Endothelial cell of umbilical vein (primary cell): Measurements from ENCODE around the gene WDR27. TPM values are rescaled to one million over a fixed set of nuclear protein-coding genes. Genes with fewer than 3 reads are reported as not detected.

Source experiments
- BruUV-seq: library from RNA; stranded (reverse); fragments of 400-500 nt; replicated peaks from 2 replicates; lab custom pipeline; 2021; lab: Mats Ljungman, UMichigan
- CTCF ChIA-PET: fragments of 300-600, 350-600 bp; sonication (Branson Sonifier 250); formaldehyde crosslinking; loops from one replicate; lab custom pipeline; 2021; ENCODE audit warnings: antibody characterized with exemption, inconsistent platforms; lab: Charles Lee
- POLR2A ChIA-PET: fragments of 300-600, 350-600 bp; sonication (Branson Sonifier 250); formaldehyde crosslinking; loops from one replicate; lab custom pipeline; 2021; ENCODE audit warnings: antibody characterized with exemption, inconsistent platforms; lab: Charles Lee
- DNase-seq: peaks from one replicate; pipeline ENCODE4 v3.0.0-alpha.2; 2011; ENCODE audit warnings: low read depth, low spot score
- FAIRE-seq: peaks from 2 replicates; lab custom pipeline; 2011; peaks lifted over from hg19 to GRCh38; lab: Jason Lieb, UNC
- H2AFZ ChIP-seq: 2 replicates; pipeline ENCODE4 v1.6.0; 2012; ENCODE audit warnings: low read depth, low read length, control low read depth, inconsistent platforms
- H3K27ac ChIP-seq: 2 replicates; pipeline ENCODE4 v1.5.1; 2011; ENCODE audit warnings: low read depth, mild to moderate bottlenecking, control low read depth, low read length, moderate library complexity; ENCODE audit not compliant: insufficient read depth
- H3K27me3 ChIP-seq, 2 experiments: 2 replicates each; pipeline versions ENCODE4 v1.6.0 to v1.6.1; 2011; ENCODE audit warnings: low read length in 2 of 2, mixed read lengths in 1 of 2; ENCODE audit not compliant: control insufficient read depth in 2 of 2, insufficient read depth in 2 of 2
- H3K36me3 ChIP-seq, 2 experiments: 2 replicates in 1 of 2; 3 replicates in 1 of 2; pipeline ENCODE4 v1.5.1; 2011; ENCODE audit warnings: low read length in 2 of 2, mild to moderate bottlenecking in 1 of 2, moderate library complexity in 1 of 2; ENCODE audit not compliant: control insufficient read depth in 2 of 2, insufficient read depth in 2 of 2; ENCODE audit errors: extremely low read depth in 1 of 2
- H3K4me1 ChIP-seq: 3 replicates; pipeline ENCODE4 v1.5.1; 2011; ENCODE audit warnings: mild to moderate bottlenecking, low read length; ENCODE audit not compliant: control insufficient read depth, insufficient read depth; ENCODE audit errors: extremely low read depth
- H3K4me2 ChIP-seq: 2 replicates; pipeline ENCODE4 v1.6.1; 2011; ENCODE audit warnings: low read length, control low read depth, mixed read lengths; ENCODE audit not compliant: insufficient read depth
- H3K4me3 ChIP-seq, 3 experiments: fragments of 200-600 bp in 1 of 3; sonication (generic), shearing (Covaris generic) in 1 of 3; replicated peaks in 1 of 3; 2 replicates each; pipeline ENCODE4 v1.5.1; 2011 to 2016; ENCODE audit warnings: control low read depth in 3 of 3, low read length in 3 of 3, mild to moderate bottlenecking in 2 of 3, inconsistent platforms in 1 of 3, low read depth in 1 of 3, moderate library complexity in 1 of 3; ENCODE audit not compliant: insufficient read depth in 1 of 3
- H3K79me2 ChIP-seq: 2 replicates; pipeline ENCODE4 v1.6.0; 2012; ENCODE audit warnings: low read length, inconsistent platforms; ENCODE audit not compliant: control insufficient read depth, insufficient read depth
- H3K9ac ChIP-seq: replicated peaks from 2 replicates; pipeline ENCODE3; 2011; ENCODE audit warnings: low read length, control low read depth; ENCODE audit not compliant: insufficient read depth; ENCODE audit errors: extremely low read depth
- H3K9me1 ChIP-seq: replicated peaks from 3 replicates; pipeline ENCODE4 v1.6.0; 2011; ENCODE audit warnings: mild to moderate bottlenecking, low read length; ENCODE audit not compliant: control insufficient read depth, insufficient read depth; ENCODE audit errors: extremely low read depth
- H3K9me3 ChIP-seq: replicated peaks from 2 replicates; pipeline ENCODE4 v1.5.1; 2012; ENCODE audit warnings: low read length, inconsistent platforms; ENCODE audit not compliant: control insufficient read depth, insufficient read depth
- H4K20me1 ChIP-seq: replicated peaks from 2 replicates; pipeline ENCODE3; 2011; ENCODE audit warnings: mild to moderate bottlenecking, low read length; ENCODE audit not compliant: control insufficient read depth, insufficient read depth; ENCODE audit errors: extremely low read depth
- CTCF ChIP-seq, 2 donors: IDR thresholded peaks; 1 replicate in 1 of 2; 2 replicates in 1 of 2; pipeline ENCODE4 v1.5.1; 2011; ENCODE audit warnings: low read length in 2 of 2, mild to moderate bottlenecking in 2 of 2, moderate library complexity in 2 of 2, control low read depth in 1 of 2, inconsistent platforms in 1 of 2, low read depth in 1 of 2; ENCODE audit not compliant: insufficient read depth in 1 of 2; ENCODE audit errors: extremely low read depth in 1 of 2
- EZH2 ChIP-seq: IDR thresholded peaks from 2 replicates; pipeline ENCODE4 v1.6.1; 2012; ENCODE audit warnings: borderline replicate concordance, low read depth, mild to moderate bottlenecking, moderate library complexity, low read length, inconsistent platforms; ENCODE audit not compliant: severe bottlenecking
- FOS ChIP-seq: IDR thresholded peaks from 2 replicates; pipeline ENCODE4 v1.6.1; 2011; ENCODE audit warnings: mild to moderate bottlenecking, low read length, moderate library complexity, borderline replicate concordance; ENCODE audit not compliant: insufficient read depth
- GATA2 ChIP-seq: IDR thresholded peaks from 2 replicates; pipeline ENCODE4 v1.7.0; 2011; ENCODE audit warnings: low read depth, mild to moderate bottlenecking, moderate library complexity, mixed read lengths, low read length; ENCODE audit not compliant: insufficient read length, insufficient read depth
- JUN ChIP-seq: IDR thresholded peaks from 2 replicates; pipeline ENCODE4 v1.6.1; 2011; ENCODE audit warnings: borderline replicate concordance, low read depth; ENCODE audit not compliant: insufficient read length, insufficient read depth
- MAX ChIP-seq: IDR thresholded peaks from 2 replicates; pipeline ENCODE4 v1.6.1; 2011; ENCODE audit not compliant: insufficient read depth, insufficient read length
- MYC ChIP-seq: IDR thresholded peaks from one replicate; pipeline ENCODE4 v1.6.1; 2011; ENCODE audit warnings: mild to moderate bottlenecking, low read depth, low read length
- POLR2A ChIP-seq: IDR thresholded peaks from 2 replicates; pipeline ENCODE4 v1.6.1; 2012; ENCODE audit warnings: low read depth, mild to moderate bottlenecking, control low read depth, low read length
- POLR2AphosphoS5 ChIP-seq: IDR thresholded peaks from 2 replicates; pipeline ENCODE4 v1.6.1; 2012; ENCODE audit warnings: low read depth, mild to moderate bottlenecking, control low read depth, low read length, moderate library complexity; ENCODE audit not compliant: insufficient read depth
- dilution Hi-C: fragments of 300-500 bp; cut with MboI; formaldehyde crosslinking; loops from one replicate; pipeline ENCODE4 v1.15.0; 2019; ENCODE audit warnings: low sequenced_read_pairs; ENCODE audit not compliant: extremely low pct_ligation_motif_present
- intact Hi-C: fragments of 100-400 bp; cut with micrococcal nuclease; formaldehyde crosslinking; loops from one replicate; pipeline ENCODE4 v1.10.0; 2022
- polyA plus RNA-seq, 4 experiments: library from polyadenylated mRNA; depleted of rRNA in 3 of 4; stranded (reverse) in 3 of 4; unstranded in 1 of 4; fragments of >200 nt; gene quantifications; 2 replicates each; pipeline versions ENCODE4 v1.2.1 to v1.2.3, GENCODE V29; 2011 to 2012; ENCODE audit warnings: missing spikeins in 1 of 4
- total RNA-seq: library from RNA; stranded (reverse); gene quantifications from 2 replicates; pipeline ENCODE4 v1.2.3, GENCODE V29; 2021

The WDR27 gene
- total and polyA plus RNA-seq, 2 donors (not counting 3 experiments of a cell fraction or from before 2014, with no cell fraction given): 60.1 to 69.7 TPM

- Histone ChIP-seq H3K36me3 (no peaks in the 10 kb centered on the region), H4K20me1 (no peaks in the 10 kb centered on the region), H3K9me1 (no peaks in the 10 kb centered on the region), H3K4me1 (no peaks in the 10 kb centered on the region), H3K4me3 (no peak overlapping the region), H3K4me2 (no peak overlapping the region), H3K79me2 (no peaks in the 10 kb centered on the region), H3K27ac (no peak overlapping the region), H3K27me3 (no peaks in the 10 kb centered on the region), H2AFZ (no peak overlapping the region), H3K9me3 (no peaks in the 10 kb centered on the region), H3K9ac (no peak overlapping the region)
- intact Hi-C loops: no loop called here
- no peak for TF ChIP-seq FOS
- no peak for TF ChIP-seq POLR2A
- CTCF ChIA-PET: no interaction called here
- DNase-seq (no peak), FAIRE-seq (no peak)
- BruUV-seq: no TSS peak
- dilution Hi-C loops: no loop called here
- POLR2A ChIA-PET: no interaction called here
Measured at GRCh38 chr6:169473663-169474062, 228.2 kb downstream of the WDR27 start.

DNA sequence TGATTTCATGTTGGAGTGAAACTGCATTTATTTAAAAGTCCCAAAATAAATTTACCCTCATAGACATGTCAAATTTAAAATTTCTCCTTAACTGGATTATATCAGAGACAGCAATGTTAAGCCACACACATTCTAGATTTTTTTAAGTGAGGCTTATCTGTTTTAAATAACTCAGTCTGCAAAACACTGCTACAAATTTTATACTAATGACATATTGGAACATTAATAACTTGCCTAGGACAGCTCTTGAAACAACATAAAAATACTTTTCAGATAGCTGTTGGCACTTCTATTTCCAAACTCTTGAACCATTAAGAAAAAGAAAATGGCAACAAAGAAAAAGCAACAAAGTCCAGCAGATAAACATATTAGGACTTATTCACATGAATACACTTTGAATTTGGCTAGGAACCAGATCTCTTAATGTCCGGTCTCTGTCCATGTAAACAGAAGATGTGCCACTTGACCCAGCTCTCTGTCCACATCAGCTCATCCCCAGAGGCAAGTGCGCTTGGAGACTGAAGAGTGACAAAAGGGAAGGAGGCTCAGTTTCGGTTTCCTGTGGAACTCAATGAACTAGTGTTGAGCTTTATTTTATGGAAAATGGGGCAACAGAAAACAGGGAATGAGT lies 228.9 kb downstream of the WDR27 start:
- Histone ChIP-seq H3K27ac (no peak overlapping the region), H3K9ac (no peak overlapping the region), H3K9me1 (no peaks in the 10 kb centered on the region), H3K4me1 (no peaks in the 10 kb centered on the region), H3K36me3 (no peaks in the 10 kb centered on the region), H3K9me3 (no peaks in the 10 kb centered on the region), H4K20me1 (no peaks in the 10 kb centered on the region), H3K4me3 (no peak overlapping the region), H3K79me2 (no peaks in the 10 kb centered on the region), H2AFZ (no peak overlapping the region), H3K27me3 (no peaks in the 10 kb centered on the region), H3K4me2 (no peak overlapping the region)
- POLR2A ChIA-PET: no interaction called here
- FAIRE-seq (no peak), DNase-seq (no peak)
- intact Hi-C loops (no loop called here), dilution Hi-C loops (no loop called here)
- TF ChIP-seq JUN (no peak), GATA2 (no peak), POLR2A (no peak), CTCF (IDR thresholded peaks at IDR 0.05; ENCODE audit: extremely low read depth in 1 of 2, insufficient read depth in 1 of 2, low read depth in 1 of 2, low read length in 2 of 2) (no peak), MYC (no peak), FOS (no peak), POLR2AphosphoS5 (no peak), EZH2 (no peak), MAX (no peak)
- no TSS peak for BruUV-seq
- CTCF ChIA-PET: no interaction called here
